ENCODE data around the gene C16orf74.

DNA sequence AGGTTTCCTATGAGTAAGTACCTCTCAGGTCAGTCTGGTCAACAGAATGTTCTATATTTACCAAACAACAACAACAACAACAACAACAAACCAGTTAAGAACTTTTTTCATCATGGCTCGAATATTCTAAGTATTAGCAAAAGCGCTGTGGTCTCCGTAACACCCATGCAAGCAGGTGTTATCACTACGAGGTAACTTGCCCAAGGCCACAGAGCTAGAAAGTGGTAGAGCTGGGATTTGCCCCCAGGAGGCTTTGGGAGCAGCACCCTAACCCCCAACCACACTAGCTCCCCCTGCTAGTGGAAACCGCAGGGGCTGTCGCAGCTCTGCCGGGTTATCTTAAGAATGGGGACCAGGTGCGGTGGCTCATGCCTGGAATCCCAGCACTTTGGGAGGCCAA is 23.9 kb upstream of the C16orf74 start:
- TF ChIP-seq, protein P1, sequence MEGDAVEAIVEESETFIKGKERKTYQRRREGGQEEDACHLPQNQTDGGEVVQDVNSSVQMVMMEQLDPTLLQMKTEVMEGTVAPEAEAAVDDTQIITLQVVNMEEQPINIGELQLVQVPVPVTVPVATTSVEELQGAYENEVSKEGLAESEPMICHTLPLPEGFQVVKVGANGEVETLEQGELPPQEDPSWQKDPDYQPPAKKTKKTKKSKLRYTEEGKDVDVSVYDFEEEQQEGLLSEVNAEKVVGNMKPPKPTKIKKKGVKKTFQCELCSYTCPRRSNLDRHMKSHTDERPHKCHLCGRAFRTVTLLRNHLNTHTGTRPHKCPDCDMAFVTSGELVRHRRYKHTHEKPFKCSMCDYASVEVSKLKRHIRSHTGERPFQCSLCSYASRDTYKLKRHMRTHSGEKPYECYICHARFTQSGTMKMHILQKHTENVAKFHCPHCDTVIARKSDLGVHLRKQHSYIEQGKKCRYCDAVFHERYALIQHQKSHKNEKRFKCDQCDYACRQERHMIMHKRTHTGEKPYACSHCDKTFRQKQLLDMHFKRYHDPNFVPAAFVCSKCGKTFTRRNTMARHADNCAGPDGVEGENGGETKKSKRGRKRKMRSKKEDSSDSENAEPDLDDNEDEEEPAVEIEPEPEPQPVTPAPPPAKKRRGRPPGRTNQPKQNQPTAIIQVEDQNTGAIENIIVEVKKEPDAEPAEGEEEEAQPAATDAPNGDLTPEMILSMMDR (IDR thresholded peaks at IDR 0.05 in 8 of 11, conservative IDR thresholded peaks at IDR 0.05 in 3 of 11): no peak
- TF ChIP-seq POLR2A (IDR thresholded peaks at IDR 0.05) (no peak), POLR2AphosphoS5 (IDR thresholded peaks at IDR 0.05) (no peak)
